ENCODE data around the gene CLDN5.

DNA sequence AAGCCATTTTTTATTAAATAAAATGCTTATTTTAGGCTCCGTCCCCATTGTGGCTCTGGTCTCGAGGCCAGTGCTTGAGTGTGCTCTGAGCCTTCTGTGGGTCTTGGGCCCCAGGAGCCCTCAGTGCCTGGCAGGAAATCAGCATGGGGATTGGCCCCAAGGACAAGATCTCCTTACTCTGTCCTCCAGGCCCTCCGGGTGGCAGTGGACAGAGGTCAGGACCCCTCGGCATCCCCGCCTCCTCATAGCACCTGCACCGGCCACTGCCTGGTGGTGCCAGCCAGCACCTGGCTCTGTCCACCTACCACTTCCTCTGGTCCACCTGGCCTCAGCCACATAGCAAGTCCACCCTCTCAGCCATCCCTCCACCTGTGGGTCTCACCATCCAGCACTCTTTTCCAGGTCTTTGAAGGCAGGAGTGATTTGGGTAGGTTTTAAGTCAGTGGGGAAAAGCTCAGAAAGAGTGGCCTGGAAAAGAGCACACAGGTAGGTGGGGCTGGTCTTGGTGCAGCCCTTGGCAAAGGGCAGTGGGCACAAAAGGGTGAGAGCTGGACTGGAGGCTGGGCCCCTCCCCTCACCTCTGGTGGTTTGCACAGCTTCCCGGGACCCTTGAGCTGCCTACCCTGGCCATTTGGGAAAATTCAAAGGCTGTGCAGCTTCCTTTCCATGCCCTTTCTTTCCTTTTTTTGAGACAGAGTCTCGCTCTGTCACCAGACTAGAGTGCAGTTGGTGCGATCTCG lies 3.5 kb downstream of the CLDN5 start:
- TF ChIP-seq POLR2AphosphoS5 (IDR thresholded peaks at IDR 0.05; ENCODE audit: borderline replicate concordance, low read depth, low read length) (no peak), EZH2 (IDR thresholded peaks at IDR 0.05) (no peak), FOXP2 (optimal IDR thresholded peaks at IDR 0.05; ENCODE audit: control extremely low read depth, extremely low read length, insufficient read depth) (no peak)
